Activated CD4-positive, alpha-beta T cell treated with anti-CD3 and anti-CD28 coated beads, Interleukin-2, amount 10 ng/mL, durations not matched to agents 7 days and 5 days (primary cell): ENCODE data around the gene REST. TPM values are rescaled to one million over a fixed set of nuclear protein-coding genes. Genes with fewer than 3 reads are reported as not detected.
A peak's percentile ranks its signal among the peaks of the same experiment; 100 is the strongest.

ENCODE experiments used
- CTCF ChIA-PET: fragments of 350-600 bp; sonication (Branson Sonifier 250); formaldehyde crosslinking; loops from one replicate; lab custom pipeline; 2021; ENCODE audit warnings: antibody characterized with exemption; lab: Charles Lee
- POLR2A ChIA-PET: fragments of 350-600 bp; sonication (Branson Sonifier 250); formaldehyde crosslinking; loops from one replicate; lab custom pipeline; 2021; ENCODE audit warnings: antibody characterized with exemption; lab: Charles Lee
- DNase-seq: peaks from one replicate; pipeline ENCODE4 v3.0.0-alpha.2; 2020
- H3K27ac Mint-ChIP-seq: one replicate; pipeline ENCODE4 v1.8.0; 2021; ENCODE audit warnings: mild to moderate bottlenecking, moderate library complexity, mixed read lengths
- H3K27me3 Mint-ChIP-seq: one replicate; pipeline ENCODE4 v1.8.0; 2021; ENCODE audit warnings: mixed read lengths
- H3K36me3 Mint-ChIP-seq: one replicate; pipeline ENCODE4 v1.8.0; 2021; ENCODE audit warnings: low read depth, mixed read lengths
- H3K4me1 Mint-ChIP-seq: one replicate; pipeline ENCODE4 v1.8.0; 2021; ENCODE audit warnings: mixed read lengths
- H3K4me3 Mint-ChIP-seq: one replicate; pipeline ENCODE4 v1.8.0; 2021; ENCODE audit warnings: mild to moderate bottlenecking, moderate library complexity, mixed read lengths
- H3K9me3 Mint-ChIP-seq: one replicate; pipeline ENCODE4 v1.8.0; 2021; ENCODE audit warnings: mixed read lengths
- total RNA-seq, 2 experiments: library from RNA; stranded (reverse); gene quantifications; one replicate each; pipeline ENCODE4 v1.2.3, GENCODE V29; 2021

Gene REST
- total RNA-seq, 2 experiments from 2014 or later = 54.1 to 54.7 TPM

DNA sequence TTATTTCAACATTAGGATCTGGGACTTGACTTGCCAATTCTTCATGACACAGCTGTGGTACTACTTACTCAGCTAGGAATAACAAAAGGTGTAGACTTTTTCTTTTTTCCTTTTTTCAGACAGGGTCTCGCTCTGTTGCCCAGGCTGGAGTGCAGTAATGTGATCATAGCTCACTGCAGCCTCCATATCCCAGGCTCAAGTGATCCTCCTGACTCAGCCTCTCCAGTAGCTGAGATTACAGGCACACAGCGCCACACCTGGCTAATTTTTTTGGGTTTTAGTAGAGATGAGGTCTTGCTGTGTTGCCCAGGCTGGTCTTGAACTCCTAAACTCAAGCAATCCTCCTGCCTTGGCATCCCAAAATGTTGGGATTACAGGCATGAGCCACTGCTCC lies 53.4 kb downstream of the REST start:
- no peak for DNase-seq
- no peak overlapping the region for H3K4me3 Mint-ChIP-seq
- no peaks in the 10 kb centered on the region for H3K9me3 Mint-ChIP-seq
- no peak overlapping the region for H3K27ac Mint-ChIP-seq
- ChIA-PET POLR2A (no interaction called here), CTCF (interaction anchor here (0.6 to 2.2 kb wide), 4 partner anchors 11 to 52 kb away, joined by 3 to 6 read pairs (median 5); no protein-coding TSS in a partner anchor)
- no peaks in the 10 kb centered on the region for H3K27me3 Mint-ChIP-seq
- peaks cover 29% of the 10 kb centered on the region for H3K36me3 Mint-ChIP-seq
- H3K4me1 Mint-ChIP-seq = no peaks in the 10 kb centered on the region

DNA sequence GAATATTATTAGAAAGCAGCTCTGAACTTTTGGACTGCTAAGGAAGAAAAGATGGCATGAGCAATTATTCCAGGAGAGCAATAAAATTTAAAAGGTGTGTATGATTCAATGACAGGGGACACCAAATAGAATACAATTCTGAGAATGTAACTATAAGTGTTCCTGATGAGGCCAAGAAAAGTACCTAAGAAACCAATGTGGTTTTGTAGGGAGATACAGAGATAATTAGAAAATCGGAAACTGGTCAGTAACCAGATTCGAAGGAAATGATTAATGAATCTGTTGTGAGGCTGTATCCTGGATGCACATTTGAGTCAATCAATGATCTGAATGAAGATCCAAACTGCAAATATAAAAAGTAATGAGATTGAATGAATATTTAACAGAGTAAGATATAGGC lies 63.7 kb downstream of the REST start:
- Mint-ChIP-seq H3K36me3 (peaks cover 57% of the 10 kb centered on the region), H3K27ac (no peak overlapping the region), H3K9me3 (peaks cover 14% of the 10 kb centered on the region), H3K4me1 (peaks cover 35% of the 10 kb centered on the region), H3K27me3 (no peaks in the 10 kb centered on the region), H3K4me3 (no peak overlapping the region)
- no peak for DNase-seq
- CTCF ChIA-PET = interaction anchor here (0.9 to 2.2 kb wide), 2 partner anchors 11 to 14 kb away, joined by 3 to 6 read pairs; no protein-coding TSS in a partner anchor
- POLR2A ChIA-PET = no interaction called here

DNA sequence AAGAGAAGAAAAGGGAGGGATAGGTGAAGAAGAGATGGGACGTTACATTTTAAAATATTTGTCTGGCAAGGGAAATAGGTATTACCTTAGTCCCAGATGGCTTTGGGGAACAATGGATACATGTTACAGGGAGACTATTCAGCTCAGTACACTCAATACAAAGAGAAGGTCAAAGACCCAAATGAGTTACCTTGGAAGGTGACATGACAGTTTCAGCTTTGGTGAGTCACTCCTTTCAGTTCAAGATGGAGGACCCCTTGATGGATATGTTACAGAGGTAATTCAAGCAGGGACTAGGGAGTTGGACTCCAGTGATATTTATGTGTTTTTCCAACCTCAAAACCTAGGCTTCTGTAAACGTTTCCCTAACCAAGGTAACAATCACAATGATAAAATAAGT lies 64.7 kb downstream of the REST start:
- no peak overlapping the region for H3K4me3 Mint-ChIP-seq
- POLR2A ChIA-PET = no interaction called here
- CTCF ChIA-PET = interaction anchor here (0.9 to 2.2 kb wide), 2 partner anchors 12 to 13 kb away, joined by 3 to 6 read pairs; no protein-coding TSS in a partner anchor
- H3K9me3 Mint-ChIP-seq = peaks cover 14% of the 10 kb centered on the region
- H3K36me3 Mint-ChIP-seq = peaks cover 56% of the 10 kb centered on the region
- H3K27ac Mint-ChIP-seq = no peak overlapping the region
- DNase-seq = no peak
- peaks cover 35% of the 10 kb centered on the region for H3K4me1 Mint-ChIP-seq
- no peaks in the 10 kb centered on the region for H3K27me3 Mint-ChIP-seq

DNA sequence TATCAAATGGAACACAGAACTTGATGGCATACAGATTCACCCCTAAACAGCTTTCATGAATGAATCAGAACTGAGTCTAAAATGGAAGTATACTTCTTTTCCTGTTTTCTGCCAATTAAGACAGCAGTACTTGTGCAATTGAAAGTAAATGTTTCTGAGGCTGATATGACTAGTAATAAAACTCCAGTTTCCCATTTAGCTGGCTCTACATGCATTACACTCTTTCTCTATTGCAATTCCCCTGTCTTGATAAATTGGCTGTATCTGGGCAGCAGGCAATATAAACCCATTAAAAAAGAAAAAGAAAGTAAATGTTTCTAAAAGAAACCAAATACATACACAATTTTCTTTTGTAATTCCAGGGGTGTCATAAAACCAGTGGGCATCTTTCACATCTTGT lies 65.1 kb downstream of the REST start:
- DNase-seq = no peak
- Mint-ChIP-seq H3K4me1 (peaks cover 35% of the 10 kb centered on the region), H3K27me3 (no peaks in the 10 kb centered on the region), H3K27ac (no peak overlapping the region), H3K4me3 (no peak overlapping the region), H3K36me3 (peaks cover 59% of the 10 kb centered on the region), H3K9me3 (peaks cover 14% of the 10 kb centered on the region)
- ChIA-PET POLR2A (no interaction called here), CTCF (interaction anchor here (2.2 kb wide), 1 partner anchor 12 kb away, joined by 6 read pairs; no protein-coding TSS in a partner anchor)

DNA sequence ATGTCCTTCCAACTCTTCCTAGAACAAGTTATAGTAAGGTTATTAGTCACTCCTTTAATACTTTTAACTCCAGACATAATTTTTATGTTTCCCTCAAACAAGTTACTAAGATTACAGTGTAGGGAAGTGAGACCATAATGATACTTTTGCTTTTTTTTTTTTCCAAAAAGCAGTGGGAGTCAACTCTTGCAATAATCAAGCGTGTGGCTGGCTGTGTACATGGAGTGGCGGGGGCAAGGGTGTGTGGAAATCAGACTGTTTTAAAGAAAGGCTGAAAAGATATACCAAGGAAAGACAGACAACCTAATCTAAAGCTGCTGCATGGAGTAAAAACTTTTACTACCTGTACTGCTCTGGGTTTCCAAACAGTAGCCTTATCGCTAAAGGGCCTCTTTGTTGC lies 65.6 kb downstream of the REST start:
- peaks cover 35% of the 10 kb centered on the region for H3K4me1 Mint-ChIP-seq
- ChIA-PET CTCF (interaction anchor here (0.7 kb wide), 1 partner anchor 54 kb away, joined by 4 read pairs; no protein-coding TSS in a partner anchor), POLR2A (no interaction called here)
- no peak overlapping the region for H3K27ac Mint-ChIP-seq
- H3K9me3 Mint-ChIP-seq = peaks cover 14% of the 10 kb centered on the region
- no peaks in the 10 kb centered on the region for H3K27me3 Mint-ChIP-seq
- no peak overlapping the region for H3K4me3 Mint-ChIP-seq
- H3K36me3 Mint-ChIP-seq = peaks cover 59% of the 10 kb centered on the region
- DNase-seq = no peak

DNA sequence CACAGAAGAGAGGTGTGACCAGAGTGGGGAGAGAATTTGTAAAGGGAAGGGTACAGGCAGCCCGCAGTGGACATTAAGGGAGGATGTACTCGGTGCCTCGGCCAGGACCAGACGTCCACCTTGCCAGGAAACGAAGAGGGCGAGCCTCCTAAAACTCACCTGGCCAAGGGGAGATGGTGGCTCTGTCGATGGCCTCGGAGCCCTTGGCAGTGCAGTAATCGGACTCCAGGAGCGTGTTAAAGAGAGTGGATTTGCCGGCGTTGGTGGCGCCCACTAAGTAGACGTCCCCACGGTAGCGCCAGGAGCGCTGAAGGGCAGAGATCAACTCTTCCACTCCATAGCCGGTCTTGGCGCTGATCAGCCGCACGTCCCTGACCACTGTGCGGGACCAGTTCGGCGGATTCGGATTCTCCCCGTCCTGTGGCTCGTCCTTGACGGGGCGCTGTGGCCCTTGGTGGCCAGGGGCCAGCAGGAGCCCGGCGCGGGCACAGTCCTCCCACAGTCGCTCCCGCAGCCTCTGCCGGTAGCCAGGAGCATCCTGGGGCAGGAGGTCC lies 68.7 kb downstream of the REST start:
- Mint-ChIP-seq H3K4me1 (peaks cover 49% of the 10 kb centered on the region), H3K9me3 (peaks cover 14% of the 10 kb centered on the region), H3K4me3 (peak overlapping the region; percentile 99), H3K27ac (peak overlapping the region; percentile 81), H3K36me3 (peaks cover 57% of the 10 kb centered on the region), H3K27me3 (no peaks in the 10 kb centered on the region)
- CTCF ChIA-PET = interaction anchor here (1.6 to 2.8 kb wide), 4 partner anchors 11 to 540 kb away, joined by 4 to 10 read pairs (median 6); partner anchors contain the start of genes PAICS, PPAT and REST
- POLR2A ChIA-PET = no interaction called here
- no peak for DNase-seq

DNA sequence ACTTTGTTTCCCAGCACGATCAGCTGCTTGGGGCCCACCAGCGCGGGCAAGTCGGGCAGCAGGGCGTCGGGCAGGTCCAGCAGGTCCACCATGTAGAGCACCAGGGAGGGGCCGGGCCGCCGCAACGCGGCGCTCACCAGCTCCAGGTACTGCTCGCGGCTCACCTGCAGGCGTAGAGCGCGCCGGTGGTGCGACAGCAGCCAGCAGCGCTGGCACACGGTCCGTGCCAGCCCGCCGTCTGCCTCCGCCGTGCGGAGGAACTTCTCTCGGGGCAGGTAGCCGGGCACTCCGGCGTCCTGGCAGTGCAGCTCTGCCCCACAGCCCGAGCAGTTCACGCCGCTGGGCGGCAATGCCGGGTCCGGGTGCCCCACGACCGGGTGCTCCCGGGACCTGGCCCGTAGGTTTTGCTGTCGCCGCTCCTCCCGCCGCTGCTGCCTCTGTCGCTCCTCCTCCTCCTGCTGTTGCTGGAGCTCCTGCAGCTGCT lies 69.2 kb downstream of the REST start:
- peak; percentile 49 for DNase-seq
- ChIA-PET POLR2A (interaction anchor here (1.3 to 2.2 kb wide), 2 partner anchors 11 to 69 kb away, joined by 3 to 18 read pairs; partner anchors contain the start of gene REST), CTCF (interaction anchor here (1.1 to 2.8 kb wide), 6 partner anchors 11 to 540 kb away, joined by 4 to 10 read pairs (median 5); partner anchors contain the start of genes PAICS, PPAT and REST)
- Mint-ChIP-seq H3K36me3 (peaks cover 59% of the 10 kb centered on the region), H3K4me1 (peaks cover 52% of the 10 kb centered on the region), H3K27me3 (no peaks in the 10 kb centered on the region), H3K4me3 (peak overlapping the region; percentile 99), H3K9me3 (peaks cover 14% of the 10 kb centered on the region), H3K27ac (peak overlapping the region; percentile 98)

DNA sequence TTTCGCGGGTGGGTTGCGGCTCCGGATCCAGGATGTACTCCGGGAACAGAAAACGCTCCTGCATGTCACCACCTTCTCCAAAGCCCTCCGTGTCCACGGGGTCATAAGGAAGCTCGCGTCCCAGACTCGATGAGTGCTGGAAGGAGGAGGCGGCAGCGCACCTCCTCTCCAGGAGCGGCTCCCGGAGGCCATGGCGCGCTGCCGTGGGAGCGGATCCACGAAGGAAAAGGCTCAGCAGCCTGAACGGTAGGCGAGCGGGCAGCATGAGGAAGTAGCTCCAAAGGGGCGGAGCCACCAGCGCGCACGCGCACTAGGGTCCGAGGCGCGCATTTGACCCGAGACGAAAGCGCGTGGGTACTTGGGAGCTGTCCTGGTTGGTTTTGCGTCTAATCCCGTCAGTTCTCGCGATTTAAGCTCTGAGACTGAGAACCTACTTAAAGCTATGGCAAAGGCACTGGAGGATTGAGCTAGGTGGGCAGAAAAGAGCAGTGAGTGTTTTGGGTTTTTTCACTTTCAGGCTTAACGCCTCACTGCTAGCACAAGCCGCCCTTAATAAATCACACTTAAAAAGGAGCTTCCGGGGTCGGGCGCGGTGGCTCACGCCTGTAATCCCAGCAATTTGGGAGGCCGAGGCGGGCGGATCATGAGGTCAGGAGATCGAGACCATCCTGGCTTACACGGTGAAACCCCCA lies 69.8 kb downstream of the REST start, which contains the start of gene NOA1:
Gene NOA1 (minus strand): TSS at position 286 of the 692 bp plus-strand sequence. CDS start 21 bp downstream, at position 265.
- ChIA-PET POLR2A (interaction anchor here (0.8 to 2.2 kb wide), 4 partner anchors 11 to 590 kb away, joined by 3 to 18 read pairs (median 4); partner anchors contain the start of genes AASDH and REST), CTCF (interaction anchor here (0.9 to 2.8 kb wide), 7 partner anchors 11 to 541 kb away, joined by 4 to 10 read pairs (median 5); partner anchors contain the start of genes PAICS, PPAT and REST)
- H3K9me3 Mint-ChIP-seq = peaks cover 10% of the 10 kb centered on the region
- H3K36me3 Mint-ChIP-seq = peaks cover 54% of the 10 kb centered on the region
- H3K27me3 Mint-ChIP-seq = no peaks in the 10 kb centered on the region
- peaks cover 51% of the 10 kb centered on the region for H3K4me1 Mint-ChIP-seq
- DNase-seq = peak; percentile 98
- peak within 1 kb of the TSS; percentile 99 for H3K4me3 Mint-ChIP-seq
- H3K27ac Mint-ChIP-seq = peak within 1 kb of the TSS; percentile 98

DNA sequence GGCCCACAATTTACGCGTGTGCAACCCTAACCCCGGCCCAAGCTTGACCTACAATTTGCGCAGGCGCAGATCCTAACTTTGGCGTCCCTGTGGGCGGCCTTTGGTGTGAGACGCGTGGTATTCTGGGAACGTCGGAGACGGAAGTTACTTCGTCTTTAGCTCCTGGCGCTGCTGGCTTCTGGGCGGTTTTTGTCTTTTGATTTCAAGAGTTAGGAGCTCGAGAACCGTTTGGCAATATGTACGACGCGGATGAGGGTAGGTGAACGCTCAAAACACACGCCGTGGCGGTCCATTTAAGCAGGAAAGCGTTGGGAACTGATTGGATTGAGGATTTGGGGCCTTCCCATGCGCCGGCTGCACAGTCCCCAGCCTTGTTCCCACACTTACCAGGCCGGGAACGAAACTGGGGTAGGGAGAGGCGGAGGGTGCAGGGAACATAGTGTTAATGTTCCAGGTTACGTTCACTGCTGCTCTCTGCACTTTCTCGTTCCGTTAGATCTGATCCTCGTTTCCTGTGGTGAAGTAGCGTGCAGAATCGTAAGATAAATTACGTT lies 71.1 kb downstream of the REST start, which contains the start of gene POLR2B:
Gene POLR2B (plus strand): TSS at position 147 of the 554 bp plus-strand sequence. CDS start 90 bp downstream, at position 237.
- ChIA-PET POLR2A (interaction anchor here (1.0 to 2.2 kb wide), 3 partner anchors 13 to 592 kb away, joined by 3 to 18 read pairs (median 6); partner anchors contain the start of genes AASDH and REST), CTCF (interaction anchor here (0.8 to 2.8 kb wide), 4 partner anchors 12 to 542 kb away, joined by 3 to 10 read pairs (median 6); partner anchors contain the start of genes PAICS, PPAT and REST)
- peak; percentile 93 for DNase-seq
- Mint-ChIP-seq H3K9me3 (peaks cover under 1% of the 10 kb centered on the region), H3K4me3 (peak within 1 kb of the TSS; percentile 99), H3K36me3 (peaks cover 47% of the 10 kb centered on the region), H3K27ac (peak within 1 kb of the TSS; percentile 98), H3K27me3 (no peaks in the 10 kb centered on the region), H3K4me1 (peaks cover 46% of the 10 kb centered on the region)

DNA sequence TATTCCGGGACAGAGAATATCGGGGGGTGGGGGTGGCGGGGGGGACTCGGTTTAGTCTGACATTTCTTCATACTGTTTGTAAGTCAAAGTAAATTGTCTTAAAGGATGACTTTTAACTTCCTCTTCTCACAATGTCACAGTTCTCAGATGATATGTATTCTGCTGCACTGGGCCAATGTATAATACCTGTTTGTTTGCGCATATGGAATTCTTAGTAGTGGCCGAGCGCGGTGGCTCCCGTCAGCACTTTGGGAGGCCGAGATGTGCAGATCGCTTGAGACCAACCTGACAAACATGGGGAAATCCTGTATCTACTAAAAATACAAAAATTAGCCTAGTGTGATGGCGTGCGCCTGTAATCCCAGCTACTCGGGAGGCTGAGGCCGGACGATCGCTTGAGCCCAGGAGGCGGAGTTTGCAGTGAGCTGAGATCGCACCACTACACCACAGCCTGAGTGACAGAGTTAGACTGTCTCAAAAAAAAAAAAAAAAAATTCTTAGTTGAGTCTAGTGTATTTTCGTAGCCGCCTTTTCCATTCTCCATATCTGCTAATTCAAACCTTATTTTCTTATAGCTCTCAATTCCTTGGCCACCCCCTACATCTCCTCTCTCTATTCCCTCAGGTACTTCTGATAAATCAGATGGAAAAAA lies 71.8 kb downstream of the REST start:
- H3K4me1 Mint-ChIP-seq = peaks cover 42% of the 10 kb centered on the region
- no peaks in the 10 kb centered on the region for H3K9me3 Mint-ChIP-seq
- ChIA-PET CTCF (interaction anchor here (0.6 to 1.3 kb wide), 4 partner anchors 9 to 185 kb away, joined by 3 to 4 read pairs (median 3); no protein-coding TSS in a partner anchor), POLR2A (interaction anchor here (0.6 kb wide), 1 partner anchor 592 kb away, joined by 3 read pairs; the partner anchor contains the start of gene AASDH)
- peak; percentile 58 for DNase-seq
- H3K27ac Mint-ChIP-seq = peak overlapping the region; percentile 98
- no peaks in the 10 kb centered on the region for H3K27me3 Mint-ChIP-seq
- peak overlapping the region; percentile 99 for H3K4me3 Mint-ChIP-seq
- peaks cover 47% of the 10 kb centered on the region for H3K36me3 Mint-ChIP-seq

DNA sequence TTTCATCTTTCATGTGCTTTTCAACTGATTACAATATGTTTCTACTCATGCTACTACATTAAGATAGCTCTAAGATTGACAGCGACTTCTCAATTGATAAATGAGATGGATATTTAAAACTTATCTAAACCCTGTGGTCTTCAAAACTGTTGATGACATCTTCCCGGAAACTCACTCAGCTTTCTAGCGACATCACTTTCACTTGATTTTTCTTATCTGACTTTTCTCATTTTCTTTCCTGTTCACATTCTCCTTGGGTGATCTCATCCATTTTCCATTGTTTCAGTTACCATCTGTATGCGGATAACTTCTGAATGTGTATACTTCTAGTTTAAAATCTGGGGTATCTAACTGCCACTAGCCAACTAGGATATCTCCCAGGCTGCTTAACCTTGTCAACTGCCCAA lies 74.1 kb downstream of the REST start:
- POLR2A ChIA-PET = no interaction called here
- H3K4me3 Mint-ChIP-seq = peak overlapping the region; percentile 99
- peaks cover 35% of the 10 kb centered on the region for H3K4me1 Mint-ChIP-seq
- CTCF ChIA-PET = interaction anchor here (1.1 to 1.3 kb wide), 2 partner anchors 9 to 21 kb away, joined by 6 read pairs; no protein-coding TSS in a partner anchor
- peak overlapping the region; percentile 27 for H3K27ac Mint-ChIP-seq
- no peaks in the 10 kb centered on the region for H3K27me3 Mint-ChIP-seq
- H3K36me3 Mint-ChIP-seq = peaks cover 48% of the 10 kb centered on the region
- DNase-seq = no peak
- H3K9me3 Mint-ChIP-seq = no peaks in the 10 kb centered on the region
